NCI-H2196 treated with DMSO at 0.1 percent for 48 hours (cell line): ENCODE results near the gene HNRNPD.
"Not testable (repeated sequence)": the region's sequence is repeated elsewhere in the genome, so short reads cannot be mapped to it uniquely, and the experiment has no call there.

Experiments used
- DNase-seq: peaks from one replicate; lab custom pipeline; 2025; ENCODE audit not compliant: unreplicated experiment; lab: John Stamatoyannopoulos, UW

HNRNPD gene

DNA sequence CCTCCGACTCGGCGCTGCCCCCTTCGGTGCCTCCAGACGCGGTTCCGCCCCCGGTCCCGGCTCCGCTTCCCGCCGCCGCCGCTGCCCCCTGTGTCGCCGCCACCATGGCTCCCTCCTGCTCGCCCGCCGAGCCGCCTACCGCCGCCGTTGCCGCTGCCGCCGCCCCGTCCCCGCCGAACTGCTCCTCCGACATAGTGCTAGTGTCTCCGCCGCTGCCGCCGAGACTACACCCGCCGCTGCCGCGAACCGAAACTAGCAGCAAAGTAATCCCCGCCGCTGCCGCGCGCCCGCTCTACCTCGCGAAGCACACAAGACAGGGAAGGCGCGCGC is 340 bp downstream of the HNRNPD start:
- DNase-seq: no peak

GRCh38 chr4:82372517-82373485 is 990 bp downstream of the HNRNPD start:
- peak; percentile 40 for DNase-seq

GRCh38 chr4:82371497-82371896 is 2.3 kb downstream of the HNRNPD start:
- DNase-seq: no peak

- DNase-seq: no peak
These were observed 6.2 kb downstream of the HNRNPD start for GRCh38 chr4:82367438-82368097.

DNA sequence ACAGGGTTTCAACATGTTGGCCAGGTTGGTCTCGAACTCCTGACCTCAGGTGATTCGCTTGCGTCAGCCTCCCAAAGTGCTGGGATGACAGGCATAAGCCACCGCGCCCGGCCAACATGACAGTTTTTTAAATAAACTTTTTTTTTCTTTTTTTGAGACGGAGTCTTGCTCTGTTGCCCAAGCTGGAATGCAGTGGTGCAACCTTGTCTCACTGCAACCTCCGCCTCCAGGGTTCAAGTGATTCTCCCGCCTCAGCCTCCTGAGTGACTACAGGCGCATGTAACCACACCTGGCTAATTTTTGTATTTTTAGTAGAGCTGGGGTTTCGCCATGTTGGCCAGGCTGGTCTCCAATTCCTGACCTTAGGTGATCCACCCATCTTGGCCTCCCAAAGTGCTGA is 7.4 kb downstream of the HNRNPD start:
- not testable (repeated sequence) for DNase-seq

DNA sequence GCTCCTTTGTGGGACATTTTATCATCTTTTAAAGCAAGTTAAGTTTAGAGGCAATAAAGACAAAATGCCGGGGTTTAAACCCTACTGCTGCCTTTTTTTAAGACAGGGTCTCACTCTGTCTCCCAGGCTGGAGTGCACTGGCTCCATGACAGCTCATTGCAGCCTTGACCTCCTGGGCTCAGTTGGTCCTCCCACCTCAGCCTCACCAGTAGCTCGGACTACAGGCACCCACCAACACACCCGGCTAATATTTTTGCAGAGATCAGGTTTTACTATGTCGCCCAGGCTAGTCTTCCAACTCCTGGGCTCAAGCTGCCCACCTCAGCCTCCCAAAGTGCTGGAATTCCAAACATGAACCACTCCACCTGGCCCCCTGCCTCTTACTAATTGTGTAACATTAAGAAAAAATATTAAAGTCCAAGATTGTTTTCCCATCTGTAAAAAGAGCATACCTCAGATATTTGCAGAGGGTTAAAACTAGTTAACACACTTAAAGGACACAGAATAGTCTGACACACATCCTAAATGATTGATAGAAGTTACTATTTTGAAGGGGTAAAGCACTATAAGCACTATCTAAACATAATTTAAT is 9.8 kb downstream of the HNRNPD start:
- DNase-seq: no peak

- DNase-seq: no peak
These were observed 11.2 kb downstream of the HNRNPD start for GRCh38 chr4:82362565-82362964.

- DNase-seq: no peak
These were observed 13.3 kb downstream of the HNRNPD start for GRCh38 chr4:82360298-82361177.

DNA sequence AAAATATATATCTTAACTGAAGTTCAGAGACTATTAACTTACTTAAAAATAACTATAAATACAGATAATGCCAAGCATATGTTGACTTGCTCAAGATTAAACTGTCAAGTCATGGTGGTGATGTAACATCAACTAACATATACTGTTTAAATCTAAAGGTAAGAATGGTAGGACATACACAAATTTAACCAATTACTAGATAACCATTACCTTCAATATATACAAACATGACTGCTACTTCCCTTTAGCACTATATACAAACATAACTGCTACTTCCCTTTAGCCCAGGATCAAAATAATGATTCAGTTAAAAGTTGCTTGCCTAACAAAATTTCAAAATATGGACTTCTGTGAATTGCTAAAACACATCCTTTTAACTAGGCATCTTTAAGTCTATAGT is 14.9 kb downstream of the HNRNPD start:
- DNase-seq: no peak

DNA sequence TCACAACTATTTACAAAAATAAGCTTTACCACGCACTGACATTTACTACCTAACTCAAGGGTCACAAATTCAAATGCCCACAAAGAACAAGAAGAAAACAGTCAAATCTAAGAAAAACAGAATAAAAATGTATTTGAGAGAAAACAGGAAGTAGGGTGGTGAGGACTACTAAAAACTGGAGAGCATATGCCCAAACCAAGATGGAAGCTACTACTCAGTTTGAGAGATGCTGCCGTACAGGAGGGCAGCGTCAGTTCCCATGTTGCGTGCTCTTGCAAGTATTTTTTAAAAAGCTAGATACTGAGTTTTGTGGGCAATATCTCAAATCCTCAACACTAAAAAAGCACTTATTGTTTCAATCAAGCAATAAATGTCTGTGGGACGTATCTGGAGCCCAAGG is 16.2 kb downstream of the HNRNPD start:
- DNase-seq: no peak

GRCh38 chr4:82354788-82355187 is 19.0 kb downstream of the HNRNPD start:
- no peak for DNase-seq

DNA sequence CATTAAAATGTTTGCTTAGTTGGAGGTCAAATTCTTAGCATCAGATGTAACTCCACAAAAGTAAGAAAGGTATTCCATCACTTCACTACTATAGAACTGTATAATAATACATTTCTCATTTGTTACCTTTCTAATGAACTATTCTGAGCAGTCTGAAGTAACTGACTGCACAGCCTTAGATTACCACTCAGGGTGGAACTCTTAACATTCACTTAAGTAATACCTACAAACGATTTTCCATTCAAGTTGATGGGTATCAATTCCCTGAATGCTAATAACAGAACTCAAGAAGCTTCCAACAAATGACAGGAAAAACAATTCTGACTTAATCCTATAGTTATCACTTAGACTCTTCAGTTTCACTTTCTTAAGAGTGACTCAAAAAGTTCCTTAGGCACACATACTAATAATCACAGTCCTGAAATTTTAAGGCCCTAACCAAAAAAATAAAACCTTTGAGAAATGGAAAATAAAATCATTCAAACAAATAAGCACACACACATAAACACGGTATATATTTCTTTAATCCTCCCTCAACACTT is 20.9 kb downstream of the HNRNPD start:
- no peak for DNase-seq

- no peak for DNase-seq
These were observed 21.5 kb downstream of the HNRNPD start for GRCh38 chr4:82352118-82352824.

- no peak for DNase-seq
These were observed 27.7 kb downstream of the HNRNPD start for GRCh38 chr4:82346126-82346525.

DNA sequence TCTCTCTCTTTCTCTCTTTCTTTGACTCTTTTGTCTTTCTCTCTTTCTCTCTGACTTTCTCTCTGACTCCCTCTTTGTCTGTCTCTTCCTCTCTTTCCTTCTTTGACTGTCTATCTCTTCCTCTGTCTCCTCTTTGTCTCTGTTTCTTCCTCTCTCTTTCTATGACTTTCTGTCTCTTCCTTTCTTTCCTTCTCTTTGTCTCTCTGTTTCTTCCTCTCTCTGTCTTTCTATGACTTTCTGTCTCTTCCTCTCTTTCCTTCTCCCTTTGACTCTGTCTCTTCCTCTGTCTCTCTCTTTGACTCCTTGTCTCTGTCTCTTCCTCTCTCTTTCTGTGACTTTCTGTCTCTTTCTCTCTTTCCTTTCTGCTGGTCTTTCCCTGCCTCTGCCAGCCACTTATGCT is 38.7 kb downstream of the HNRNPD start:
- no peak for DNase-seq

DNA sequence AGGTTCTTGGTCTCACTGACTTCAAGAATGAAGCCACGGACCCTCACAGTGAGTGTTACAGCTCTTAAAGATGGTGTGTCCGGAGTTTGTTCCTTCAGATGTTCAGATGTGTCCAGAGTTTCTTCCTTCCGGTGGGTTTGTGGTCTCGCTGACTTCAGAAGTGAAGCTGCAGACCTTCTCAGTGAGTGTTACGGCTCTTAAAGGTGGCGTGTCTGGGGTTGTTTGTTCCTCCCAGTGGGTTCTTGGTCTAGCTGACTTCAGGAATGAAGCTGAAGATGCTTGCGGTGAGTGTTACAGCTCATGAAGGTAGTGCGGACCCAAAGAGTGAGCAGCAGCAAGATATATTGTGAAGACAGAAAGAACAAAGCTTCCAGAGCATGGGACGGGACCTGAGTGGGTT is 40.1 kb downstream of the HNRNPD start:
- not testable (repeated sequence) for DNase-seq

- DNase-seq: no peak
These were observed 42.0 kb downstream of the HNRNPD start for GRCh38 chr4:82331814-82332213.

DNA sequence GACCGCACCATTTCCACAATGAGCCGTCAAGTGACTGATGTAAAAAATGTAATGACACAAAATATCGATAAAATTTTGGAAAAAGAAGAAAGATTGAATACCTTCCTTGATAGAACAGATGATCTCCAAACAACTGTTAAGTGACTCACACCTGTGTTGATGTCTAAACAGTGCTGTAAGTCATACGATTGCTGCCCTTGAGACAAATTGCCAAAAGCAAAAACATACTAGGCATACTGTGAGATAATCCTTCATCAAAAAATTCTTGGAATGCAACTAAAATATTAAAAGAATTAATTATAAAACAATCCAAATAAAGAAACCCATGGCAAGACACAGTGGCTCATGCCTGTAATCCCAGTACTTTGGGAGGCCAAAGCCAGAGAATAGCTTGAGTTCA is 53.4 kb downstream of the HNRNPD start:
- DNase-seq: no peak

DNA sequence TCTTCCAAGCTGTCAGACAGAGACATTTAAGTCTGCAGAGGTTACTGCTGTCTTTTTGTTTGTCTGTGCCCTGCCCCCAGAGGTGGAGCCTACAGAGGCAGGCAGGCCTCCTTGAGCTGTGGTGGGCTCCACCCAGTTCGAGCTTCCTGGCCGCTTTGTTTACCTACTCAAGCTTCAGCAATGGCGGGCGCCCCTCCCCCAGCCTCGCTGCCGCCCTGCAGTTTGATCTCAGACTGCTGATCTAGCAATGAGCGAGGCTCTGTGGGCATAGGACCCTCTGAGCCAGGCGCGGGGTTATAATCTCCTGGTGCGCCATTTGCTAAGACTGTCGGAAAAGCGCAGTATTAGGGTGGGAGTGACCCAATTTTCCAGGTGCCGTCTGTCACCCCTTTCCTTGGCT is 70.7 kb downstream of the HNRNPD start:
- not testable (repeated sequence) for DNase-seq
